ENCODE measurements around the gene PCK2.

Gene PCK2

GRCh38 chr14:24151404-24152080, 57.4 kb downstream of the PCK2 start:
- no peak overlapping the region for H3K4me3 ChIP-seq (ENCODE audit: low read depth in 1 of 5, low read length in 5 of 5)
- H3K36me3 ChIP-seq (ENCODE audit: control insufficient read depth in 5 of 5, insufficient read depth in 5 of 5, low read length in 5 of 5), result peaks cover 9 to 71% (median 58%) of the 10 kb centered on the region in 5 donors
- no peak overlapping the region for H3K9ac ChIP-seq (ENCODE audit: low read length in 5 of 5)
- no peaks in the 10 kb centered on the region for H3K27me3 ChIP-seq (ENCODE audit: control insufficient read depth in 5 of 5, insufficient read depth in 4 of 5, low read length in 5 of 5)
- H3K4me1 ChIP-seq (ENCODE audit: control insufficient read depth in 5 of 5, insufficient read depth in 5 of 5, low read length in 5 of 5), result peaks cover 5 to 16% (median 15%) of the 10 kb centered on the region in 5 donors
- H3K9me3 ChIP-seq (ENCODE audit: control insufficient read depth in 5 of 5, low read length in 5 of 5), result no peaks in the 10 kb centered on the region
- H3K27ac ChIP-seq (ENCODE audit: low read depth, low read length), result no peak overlapping the region

Measured in subcutaneous abdominal adipose tissue (tissue), 5 donors.